Tibial artery (tissue), 4 donors: ENCODE results near the gene SRP68.

Experiments
- DNase-seq, 2 donors: peaks; one replicate each; pipeline ENCODE4 v3.0.0-alpha.2; 2019
- H3K27ac ChIP-seq, 2 donors: fragments of 200-600 bp; sonication (generic) in 1 of 2; 1 replicate in 1 of 2; 2 replicates in 1 of 2; pipeline ENCODE4 v1.5.1; 2018 to 2019; ENCODE audit warnings: mild to moderate bottlenecking in 1 of 2
- H3K27me3 ChIP-seq, 2 donors: fragments of 200-600 bp; sonication (generic) in 1 of 2; one replicate each; pipeline versions ENCODE4 v1.5.1 to v1.6.0; 2016 to 2019
- H3K36me3 ChIP-seq, 3 donors: fragments of 200-600 bp; sonication (generic) in 2 of 3; one replicate each; pipeline ENCODE4 v1.5.1; 2016 to 2019; ENCODE audit warnings: mild to moderate bottlenecking in 2 of 3
- H3K4me1 ChIP-seq, 4 donors: fragments of 200-600 bp; sonication (generic) in 2 of 4; 1 replicate in 3 of 4; 2 replicates in 1 of 4; pipeline ENCODE4 v1.5.1; 2016 to 2019
- H3K4me3 ChIP-seq, 2 donors: fragments of 200-600 bp; sonication (generic) in 1 of 2; 1 replicate in 1 of 2; 2 replicates in 1 of 2; pipeline ENCODE4 v1.5.1; 2018 to 2019; ENCODE audit warnings: mild to moderate bottlenecking in 2 of 2
- H3K9me3 ChIP-seq, 3 donors: fragments of 200-600 bp; sonication (generic) in 1 of 3; one replicate each; pipeline ENCODE4 v1.5.1; 2016 to 2019
- CTCF ChIP-seq, 2 experiments: fragments of 200-600 bp in 1 of 2; fragments of 450-650 bp in 1 of 2; IDR thresholded peaks; one replicate each; pipeline ENCODE4 v1.5.1; 2017 to 2019; ENCODE audit warnings: antibody characterized with exemption in 2 of 2, mild to moderate bottlenecking in 1 of 2, moderate library complexity in 1 of 2
- intact Hi-C: fragments of 100-400 bp; cut with DNase I; formaldehyde crosslinking; loops from one replicate; pipeline ENCODE4 v1.15.0; 2023; ENCODE audit warnings: low total_unique reads

SRP68 gene

DNA sequence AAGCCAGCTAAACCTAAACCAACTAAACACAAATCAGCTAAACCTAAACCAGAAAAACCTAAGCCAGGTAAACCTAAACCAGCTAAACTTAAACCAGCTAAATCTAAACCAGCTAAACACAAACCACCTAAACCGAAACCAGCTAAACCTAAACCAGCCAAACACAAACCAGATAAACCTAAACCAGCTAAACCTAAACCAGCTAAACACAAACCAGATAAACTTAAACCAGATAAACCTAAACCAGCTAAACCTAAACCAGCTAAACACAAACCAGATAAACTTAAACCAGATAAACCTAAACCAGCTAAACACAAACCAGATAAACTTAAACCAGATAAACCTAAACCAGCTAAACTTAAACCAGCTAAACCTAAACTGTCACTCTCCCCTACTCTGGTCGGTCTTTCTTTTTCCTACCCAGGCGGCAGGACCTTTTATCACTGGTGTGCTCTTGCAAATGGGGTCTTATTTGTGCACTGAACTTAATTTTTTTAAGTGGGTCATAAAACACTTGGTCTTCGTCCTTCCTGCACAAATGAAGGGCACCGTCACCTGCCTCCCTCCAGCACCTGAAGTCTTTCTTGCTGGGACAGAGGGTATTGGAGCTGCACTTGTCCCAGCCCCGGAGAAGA lies 52.4 kb downstream of the SRP68 start:
- no peaks in the 10 kb centered on the region for H3K4me1 ChIP-seq
- H3K9me3 ChIP-seq = no peaks in the 10 kb centered on the region
- no peak for DNase-seq
- H3K27me3 ChIP-seq = peaks cover 0 to 57% of the 10 kb centered on the region in 2 donors
- TF ChIP-seq CTCF (IDR thresholded peaks at IDR 0.05) = no peak
- intact Hi-C loops = no loop called here
- H3K27ac ChIP-seq = no peak overlapping the region
- no peak overlapping the region for H3K4me3 ChIP-seq
- peaks cover 0 to 5% (median 0%) of the 10 kb centered on the region in 3 donors for H3K36me3 ChIP-seq

DNA sequence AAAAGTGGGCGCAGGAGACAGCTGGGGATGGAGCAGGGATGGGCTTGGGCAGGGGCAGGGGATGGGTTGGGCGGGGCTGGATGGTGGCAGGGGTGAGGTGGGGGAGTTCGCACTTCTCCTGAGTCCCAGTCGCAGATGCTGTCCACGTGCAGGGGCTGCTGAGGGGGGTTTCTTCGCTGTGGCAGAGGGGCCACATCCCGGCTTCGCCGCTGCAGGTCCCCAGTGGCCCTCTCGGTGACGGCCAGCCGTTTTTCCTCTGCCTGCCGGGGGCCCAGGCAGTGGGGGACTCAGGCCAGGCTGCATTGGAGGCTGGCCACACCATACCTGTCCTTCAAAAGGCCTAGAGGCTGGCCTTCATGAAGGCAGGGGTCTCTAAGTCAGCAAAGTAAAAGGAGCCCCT lies 53.5 kb downstream of the SRP68 start:
- intact Hi-C loops = no loop called here
- TF ChIP-seq CTCF (IDR thresholded peaks at IDR 0.05) = no peak
- H3K27ac ChIP-seq = no peak overlapping the region

GRCh38 chr17:76018340-76018680 lies 54.0 kb downstream of the SRP68 start:
- H3K4me3 ChIP-seq = no peak overlapping the region
- intact Hi-C loops = no loop called here
- H3K27me3 ChIP-seq = peaks cover 0 to 47% of the 10 kb centered on the region in 2 donors
- H3K4me1 ChIP-seq = peaks cover 0 to 6% (median 1%) of the 10 kb centered on the region in 4 donors
- no peak for DNase-seq
- H3K27ac ChIP-seq = no peak overlapping the region
- H3K9me3 ChIP-seq = no peaks in the 10 kb centered on the region
- TF ChIP-seq CTCF (IDR thresholded peaks at IDR 0.05) = no peak
- peaks cover 0 to 5% (median 0%) of the 10 kb centered on the region in 3 donors for H3K36me3 ChIP-seq

More for the DNA sequence above, 53.5 kb downstream of the SRP68 start:
- H3K27me3 ChIP-seq = peaks cover 0 to 52% of the 10 kb centered on the region in 2 donors
- no peak overlapping the region for H3K4me3 ChIP-seq
- H3K9me3 ChIP-seq = no peaks in the 10 kb centered on the region
- H3K4me1 ChIP-seq = peaks cover 0 to 6% (median 1%) of the 10 kb centered on the region in 4 donors
- DNase-seq = no peak
- H3K36me3 ChIP-seq = peaks cover 0 to 5% (median 0%) of the 10 kb centered on the region in 3 donors

- H3K27me3 ChIP-seq = peaks cover 0 to 41% of the 10 kb centered on the region in 2 donors
- no peak overlapping the region for H3K27ac ChIP-seq
- H3K4me3 ChIP-seq = no peak overlapping the region
- TF ChIP-seq CTCF (IDR thresholded peaks at IDR 0.05) = no peak
- H3K9me3 ChIP-seq = no peaks in the 10 kb centered on the region
- H3K4me1 ChIP-seq = peaks cover 0 to 6% (median 1%) of the 10 kb centered on the region in 4 donors
- DNase-seq = no peak
- intact Hi-C loops = no loop called here
- H3K36me3 ChIP-seq = peaks cover 0 to 1% (median 0%) of the 10 kb centered on the region in 3 donors
Measured at GRCh38 chr17:76017481-76018339, 54.6 kb downstream of the SRP68 start.

- Histone ChIP-seq H3K4me1 (peaks cover 0 to 6% (median 1%) of the 10 kb centered on the region in 4 donors), H3K9me3 (no peaks in the 10 kb centered on the region), H3K27ac (no peak overlapping the region), H3K27me3 (peaks cover 0 to 26% of the 10 kb centered on the region in 2 donors), H3K36me3 (no peaks in the 10 kb centered on the region), H3K4me3 (no peak overlapping the region)
- TF ChIP-seq CTCF (IDR thresholded peaks at IDR 0.05) = no peak
- no peak for DNase-seq
- intact Hi-C loops = no loop called here
Measured at GRCh38 chr17:76014925-76015261, 57.4 kb downstream of the SRP68 start.
